Measurements from ENCODE around the gene UBTD1.

The UBTD1 gene

DNA sequence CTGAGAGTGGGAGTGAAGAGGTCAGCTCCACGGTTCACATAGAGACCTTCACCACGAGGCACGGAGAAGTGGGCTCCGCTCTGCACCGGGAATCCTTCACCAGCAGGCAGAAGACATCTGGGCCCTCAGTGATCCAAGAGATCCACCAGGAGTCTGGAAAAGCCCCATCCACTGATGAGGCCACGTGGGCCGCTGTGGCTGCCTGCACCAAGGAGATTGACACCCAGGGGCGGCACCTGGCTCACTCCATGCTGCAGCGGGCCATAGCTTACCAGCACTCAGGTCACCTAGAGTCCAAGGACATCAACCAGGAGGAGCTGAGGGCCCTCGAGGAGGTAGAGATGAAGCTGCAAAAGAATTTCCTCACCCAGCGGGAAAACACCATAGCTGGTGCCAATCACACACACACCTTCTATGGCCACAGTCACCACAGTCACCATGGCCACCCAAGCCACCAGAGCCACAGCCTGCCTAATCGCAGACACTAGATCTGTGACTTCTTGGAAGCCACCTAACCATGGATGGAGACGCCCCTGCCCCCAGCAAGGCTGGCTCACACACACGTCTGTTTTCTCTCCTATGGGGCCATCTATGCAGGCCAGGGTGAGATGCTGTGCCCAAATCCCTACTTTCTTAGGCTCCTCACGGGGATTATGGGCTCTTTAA is 91.5 kb downstream of the UBTD1 start:
- DNase-seq: no peak

GRCh38 chr10:97590748-97591495 is 92.2 kb downstream of the UBTD1 start:
- no peak for DNase-seq

DNA sequence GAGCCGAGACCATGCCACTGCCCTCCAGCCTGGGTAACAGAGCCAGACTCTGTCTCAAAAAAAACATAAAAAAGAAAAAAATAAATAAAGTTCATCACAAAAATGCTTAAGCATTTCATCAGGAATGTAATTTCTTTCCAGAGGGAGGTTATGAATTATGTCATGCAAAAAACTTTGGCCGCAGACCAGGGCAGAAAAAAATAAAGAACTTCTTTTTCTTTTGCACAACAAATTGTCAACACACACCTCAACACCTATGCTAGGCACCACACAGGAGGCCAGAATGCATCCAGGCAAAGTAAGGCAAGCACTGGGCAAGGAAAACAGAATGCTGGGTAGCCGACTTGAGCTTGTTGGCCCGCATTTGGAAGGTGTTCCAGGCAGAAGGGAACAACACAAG is 94.7 kb downstream of the UBTD1 start:
- DNase-seq: no peak

DNA sequence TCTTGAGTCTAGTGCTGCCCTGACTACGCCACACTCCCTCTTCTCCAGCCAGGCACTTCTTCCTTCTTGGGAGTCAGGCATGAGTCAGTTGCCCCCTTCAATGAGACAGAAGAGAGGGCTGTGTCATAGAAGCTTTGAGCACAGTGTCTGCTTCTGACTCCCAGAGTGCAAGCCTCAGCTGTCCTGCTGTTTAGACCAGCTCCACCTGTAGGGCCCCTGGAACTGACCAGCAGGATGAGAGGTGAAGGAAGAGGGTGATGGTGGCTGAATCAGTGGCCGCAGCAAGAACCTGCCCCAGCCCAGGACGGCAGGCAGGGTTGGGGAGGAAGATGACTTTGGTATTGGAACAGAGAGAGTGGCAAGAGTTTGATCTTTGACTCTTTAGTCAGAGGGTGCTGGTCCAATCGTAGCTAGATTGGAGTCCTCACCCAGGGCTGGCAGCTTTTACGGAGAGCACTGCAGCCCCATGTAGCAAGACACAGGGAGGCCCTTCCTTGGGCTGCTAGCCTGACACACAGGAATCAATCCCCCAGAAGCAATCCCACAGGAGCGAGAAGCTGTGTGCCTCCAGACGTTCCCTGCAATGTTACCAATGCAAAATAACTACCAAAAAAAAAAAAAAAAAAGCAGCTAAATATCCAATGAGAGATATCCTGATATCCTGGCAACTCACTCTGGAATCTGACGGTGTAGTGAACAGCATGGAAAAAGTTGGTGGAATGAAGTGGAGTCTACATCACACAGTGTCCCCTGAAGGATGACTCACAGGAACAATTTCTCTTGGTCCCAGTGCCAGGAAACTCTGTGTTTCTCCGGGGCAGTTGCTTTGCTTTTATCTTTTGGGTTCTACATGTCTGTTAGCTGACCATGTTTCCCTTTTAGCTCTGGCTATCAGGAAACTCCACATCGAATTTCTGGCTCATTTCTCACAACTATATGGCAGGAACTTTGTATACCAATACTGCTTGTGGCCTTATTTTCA is 97.7 kb downstream of the UBTD1 start:
- DNase-seq: no peak

DNA sequence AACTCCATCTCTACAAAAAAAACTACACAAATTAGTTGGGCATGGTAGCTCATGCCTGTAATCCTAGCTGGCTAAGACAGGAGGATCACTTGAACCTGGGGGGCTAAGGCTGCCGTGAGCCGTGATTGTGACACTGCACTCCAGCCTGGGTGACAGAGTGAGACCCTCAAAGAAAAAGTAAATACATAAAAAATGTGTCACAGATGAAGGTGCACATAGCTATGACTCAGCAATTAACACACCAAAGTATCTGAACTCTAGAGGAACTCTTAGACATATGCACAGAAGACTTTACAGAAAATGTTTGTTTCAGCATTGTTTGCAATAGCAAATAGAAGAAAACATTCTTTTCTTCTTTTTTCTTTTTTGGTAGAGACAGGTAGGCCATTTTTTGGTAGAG is 99.1 kb downstream of the UBTD1 start:
- DNase-seq: no peak

GRCh38 chr10:97598407-97599271 is 99.9 kb downstream of the UBTD1 start:
- DNase-seq: no peak

- no peak for DNase-seq
Measured at GRCh38 chr10:97599272-97599619, 100.5 kb downstream of the UBTD1 start.

DNA sequence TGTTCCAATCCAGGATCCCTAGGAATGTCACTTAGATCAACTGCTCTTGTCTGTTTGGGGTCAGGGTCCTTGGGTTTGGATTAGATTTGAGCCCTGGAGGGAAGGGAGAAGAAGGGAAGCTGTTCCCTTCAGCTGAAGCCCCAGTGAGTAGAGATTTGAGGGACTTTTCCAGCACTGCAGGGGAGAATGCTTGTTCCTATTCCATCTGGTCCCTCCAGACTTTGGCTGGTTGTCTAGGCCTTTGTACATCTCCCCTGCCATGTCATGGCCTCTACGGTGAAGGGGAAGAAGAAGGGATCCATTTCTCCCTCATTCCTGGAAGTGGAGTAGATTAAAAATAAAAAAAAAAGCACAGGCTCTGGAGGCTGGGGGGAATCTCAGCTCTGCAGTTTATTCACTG is 101.9 kb downstream of the UBTD1 start:
- no peak for DNase-seq

GRCh38 chr10:97601268-97602215 is 102.8 kb downstream of the UBTD1 start:
- DNase-seq: no peak

DNA sequence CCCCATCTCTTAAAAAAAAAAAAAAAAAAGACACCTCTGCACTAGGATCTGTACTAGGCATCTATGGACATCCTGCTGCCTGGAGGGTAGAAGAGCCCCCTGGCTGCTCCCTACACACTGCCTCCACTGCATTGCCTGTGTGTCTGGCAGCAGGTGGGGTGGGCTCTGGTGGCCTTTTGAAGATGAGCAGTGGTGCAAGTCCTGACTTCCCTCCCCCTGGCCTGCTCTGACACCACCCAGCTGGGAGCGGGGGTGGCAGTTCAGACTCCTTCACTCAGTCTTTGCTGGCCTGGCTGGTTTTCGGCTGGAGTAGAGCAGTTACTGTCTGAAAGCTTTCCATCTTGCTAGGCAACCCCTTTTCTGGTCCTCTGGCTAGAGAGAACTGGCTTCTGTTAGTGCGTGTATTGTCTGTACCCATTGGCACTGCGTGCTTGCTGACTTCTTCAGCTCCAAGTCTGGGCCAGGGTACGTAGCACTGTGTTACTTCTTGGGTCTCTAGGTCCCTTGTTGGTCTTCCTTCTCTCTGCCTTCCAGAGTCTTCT is 108.4 kb downstream of the UBTD1 start:
- no peak for DNase-seq

DNA sequence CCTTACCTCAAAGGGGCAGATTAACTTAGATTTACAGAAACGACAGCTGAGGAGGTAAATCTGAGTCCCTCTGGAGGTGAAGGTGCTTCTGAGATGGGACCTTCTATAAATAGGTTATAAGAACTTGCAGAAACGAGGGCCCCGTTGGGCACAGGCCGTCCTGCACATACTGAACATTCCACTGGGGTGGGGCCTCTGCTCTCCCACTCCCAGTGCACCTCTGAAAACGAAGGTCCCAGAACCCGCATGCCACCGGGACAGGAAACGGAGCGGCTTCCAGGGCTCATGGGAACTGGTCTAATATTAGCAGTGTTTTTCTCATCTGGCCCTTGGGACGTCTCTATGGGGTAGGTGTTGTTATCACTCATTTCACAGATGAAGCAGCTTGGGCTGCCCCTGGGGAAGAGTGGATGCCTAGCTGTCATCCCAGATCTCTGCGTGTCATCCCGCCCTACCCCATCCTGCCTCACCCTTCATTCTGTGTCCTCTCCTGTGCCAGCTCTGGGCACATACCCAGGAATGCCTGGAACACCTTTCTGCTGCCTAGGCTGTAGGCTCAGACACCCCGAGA is 110.4 kb downstream of the UBTD1 start:
- DNase-seq: no peak

- no peak for DNase-seq
Measured at GRCh38 chr10:97611473-97611872, 112.7 kb downstream of the UBTD1 start.

GRCh38 chr10:97612386-97612785 is 113.7 kb downstream of the UBTD1 start:
- no peak for DNase-seq

- no peak for DNase-seq
Measured at GRCh38 chr10:97618285-97618684, 119.6 kb downstream of the UBTD1 start.

DNA sequence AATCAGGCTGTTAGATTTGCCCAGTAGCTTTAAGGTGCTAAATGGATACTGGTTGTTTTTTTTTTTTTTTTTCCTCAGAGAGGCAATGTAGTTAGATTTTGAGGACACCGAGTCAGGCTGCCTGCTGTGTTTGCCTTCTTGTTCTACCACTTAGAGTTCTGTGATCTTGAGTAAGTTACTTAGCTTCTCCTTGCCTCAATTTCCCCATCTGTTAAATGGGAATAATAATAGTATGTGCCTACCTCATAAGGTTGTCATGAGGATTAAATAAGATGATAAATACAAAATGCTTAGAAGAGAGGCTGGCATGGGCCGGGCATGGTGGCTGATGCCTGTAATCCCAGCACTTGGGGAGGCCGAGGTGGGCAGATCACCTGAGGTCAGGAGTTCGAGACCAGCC is 120.0 kb downstream of the UBTD1 start:
- no peak for DNase-seq

Measured in stimulated activated naive CD4-positive, alpha-beta T cell treated with Interleukin-2 at 50 U/mL for 16 hours (primary cell).